H54 (cell line): ENCODE data around the gene ZNF672.
"Not testable (repeated sequence)": the region's sequence is repeated elsewhere in the genome, so short reads cannot be mapped to it uniquely, and the experiment has no call there.

Experiments
- DNase-seq: peaks from one replicate; pipeline ENCODE4 v3.0.0; 2011; ENCODE audit warnings: low spot score, mixed read lengths; ENCODE audit not compliant: insufficient read length
- FAIRE-seq: peaks from 3 replicates; lab custom pipeline; 2011; peaks lifted over from hg19 to GRCh38; lab: Jason Lieb, UNC
- POLR2A ChIP-seq: IDR thresholded peaks from 2 replicates; pipeline ENCODE4 v1.6.1; 2011; ENCODE audit warnings: low read depth, mild to moderate bottlenecking, low read length

ZNF672 gene

DNA sequence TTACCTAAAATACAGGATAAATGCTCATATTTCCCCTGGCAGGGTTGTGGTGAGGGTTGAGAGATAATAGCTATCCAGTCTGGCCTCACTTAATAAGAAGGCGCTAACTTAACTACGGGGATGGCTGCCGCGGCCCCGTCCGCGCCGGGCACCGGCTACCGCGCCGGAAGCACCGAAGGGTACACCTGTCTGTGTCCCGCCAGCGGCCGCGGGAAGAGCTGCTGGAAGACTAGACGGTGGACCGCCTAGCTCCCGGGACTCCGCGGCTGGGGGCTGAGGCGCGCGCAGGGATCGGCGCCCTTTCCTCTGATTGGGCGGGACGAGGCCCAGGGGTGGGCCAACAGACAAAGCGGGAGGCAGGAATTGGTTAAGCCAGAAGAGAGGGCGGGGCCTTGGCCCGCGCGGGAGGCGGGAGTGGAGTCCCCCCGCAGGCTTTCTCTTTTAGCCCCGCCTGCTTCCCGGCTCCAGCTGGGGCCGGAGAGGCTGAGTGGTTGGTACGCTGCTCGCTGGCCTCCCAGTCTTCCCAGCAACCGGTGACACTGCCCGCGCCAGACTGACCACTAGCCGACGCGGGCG lies at the start of gene ZNF672:
TSS of gene ZNF672 (plus strand) at position 444 of the 576 bp plus-strand sequence. CDS start 9,051 bp downstream, outside the sequence.
- FAIRE-seq (no peak), DNase-seq (peak; percentile 83)
- TF ChIP-seq POLR2A = peak; percentile 76

- FAIRE-seq (no peak), DNase-seq (no peak)
- TF ChIP-seq POLR2A = no peak
Observed at GRCh38 chr1:248788327-248788726, 49.7 kb upstream of the ZNF672 start.

- FAIRE-seq, DNase-seq: not testable (repeated sequence)
Observed at GRCh38 chr1:248789337-248789736, 48.7 kb upstream of the ZNF672 start.

GRCh38 chr1:248790456-248790855 lies 47.6 kb upstream of the ZNF672 start:
- FAIRE-seq (no peak), DNase-seq (no peak)
- no peak for TF ChIP-seq POLR2A

GRCh38 chr1:248791010-248791409 lies 47.0 kb upstream of the ZNF672 start:
- TF ChIP-seq POLR2A = no peak
- no peak for FAIRE-seq
- DNase-seq = no peak

DNA sequence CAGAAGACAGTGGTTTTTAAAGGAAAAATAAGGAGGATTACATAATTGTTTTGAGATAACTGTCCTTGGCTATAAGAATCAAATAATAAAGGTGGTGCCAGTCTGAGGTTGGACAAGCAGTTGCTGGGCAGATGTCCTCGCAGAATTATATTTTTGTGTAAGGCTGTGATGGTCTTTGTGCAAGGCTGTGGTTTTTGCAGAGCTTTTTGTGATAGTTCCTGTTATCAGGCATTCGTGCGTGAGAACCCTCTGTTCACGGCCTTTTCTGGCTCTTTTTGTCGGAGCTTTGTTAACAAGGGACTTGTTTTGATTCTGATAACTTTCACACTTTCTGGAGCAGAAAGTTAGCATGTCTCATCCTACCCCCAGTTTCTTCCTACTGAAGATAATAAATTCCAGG lies 45.7 kb upstream of the ZNF672 start:
- no peak for DNase-seq
- no peak for TF ChIP-seq POLR2A
- no peak for FAIRE-seq

GRCh38 chr1:248793592-248793991 lies 44.4 kb upstream of the ZNF672 start:
- no peak for FAIRE-seq
- DNase-seq = no peak
- TF ChIP-seq POLR2A = no peak

DNA sequence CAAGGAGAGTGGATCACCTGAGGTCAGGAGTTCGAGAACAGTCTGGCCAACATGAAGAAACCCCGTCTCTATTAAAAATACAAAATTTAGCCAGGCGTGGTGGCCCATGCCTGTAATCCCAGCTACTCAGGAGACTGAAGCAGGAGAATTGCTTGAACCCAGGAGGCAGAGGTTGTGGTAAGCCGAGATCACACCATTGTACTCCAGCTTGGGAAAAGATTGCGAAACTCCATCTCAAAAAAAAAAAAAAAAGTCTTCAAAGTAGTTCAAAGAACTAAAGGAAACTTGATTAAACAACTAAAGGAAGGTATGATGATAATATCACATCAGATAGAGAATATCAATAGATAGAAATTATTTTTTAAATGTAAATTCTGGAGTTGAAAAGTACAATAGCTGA lies 43.4 kb upstream of the ZNF672 start:
- not testable (repeated sequence) for DNase-seq, FAIRE-seq

DNA sequence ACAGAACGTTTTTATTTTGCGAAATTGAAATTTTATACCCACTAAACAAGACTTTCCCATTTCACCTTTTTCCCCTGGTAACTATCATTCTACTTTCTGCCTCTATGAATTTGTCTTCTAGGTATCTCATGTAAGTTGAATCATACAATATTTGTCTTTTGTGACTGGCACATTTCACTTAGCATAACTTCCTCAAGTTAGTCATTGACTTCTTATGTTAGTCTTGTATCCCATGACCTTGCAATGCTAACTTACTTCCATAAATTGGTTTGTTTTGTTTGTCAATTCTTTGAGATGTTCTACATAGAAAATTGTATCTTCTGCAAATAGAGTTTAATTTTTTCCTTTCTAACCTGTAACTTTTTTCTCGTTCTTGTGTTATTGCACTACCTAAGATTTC lies 39.2 kb upstream of the ZNF672 start:
- FAIRE-seq = no peak
- no peak for DNase-seq
- no peak for TF ChIP-seq POLR2A

DNA sequence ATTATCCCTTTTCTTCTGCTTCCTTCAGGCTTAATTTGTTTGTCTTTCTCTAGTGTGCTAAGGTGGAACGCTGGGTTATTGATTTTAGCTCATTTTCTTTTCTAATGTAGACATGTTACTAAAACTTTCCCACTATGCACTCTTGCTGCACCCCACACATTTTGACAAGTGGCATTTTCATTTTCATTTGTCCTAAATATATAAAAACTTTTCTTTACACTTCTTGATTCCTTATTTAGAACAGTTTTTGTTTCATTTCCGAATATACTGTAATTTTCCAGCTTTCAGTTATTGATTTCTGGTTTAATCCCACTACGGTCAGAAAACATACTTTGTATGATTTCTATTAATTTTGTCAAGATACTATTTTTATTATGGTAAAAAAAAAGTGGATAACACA lies 37.6 kb upstream of the ZNF672 start:
- FAIRE-seq (no peak), DNase-seq (no peak)
- no peak for TF ChIP-seq POLR2A

DNA sequence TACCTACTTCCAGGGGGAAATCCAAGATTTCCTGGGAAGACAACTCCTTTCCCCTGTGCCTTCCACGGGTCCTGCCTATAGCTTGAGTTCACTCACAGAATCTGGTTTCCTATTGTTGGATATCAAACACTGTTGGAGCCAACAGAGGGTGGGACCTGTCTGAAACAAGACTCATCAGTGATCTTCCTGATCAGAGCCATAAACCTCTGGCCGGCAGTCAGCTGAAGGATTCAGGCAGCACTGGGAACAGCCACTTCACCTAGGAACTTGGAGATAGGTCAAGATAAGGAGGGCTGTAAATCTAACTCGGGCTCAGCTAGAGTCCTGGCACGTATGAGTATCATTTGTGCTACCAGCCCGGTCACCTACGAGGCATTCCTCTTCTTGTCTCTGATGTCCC lies 35.6 kb upstream of the ZNF672 start:
- DNase-seq (no peak), FAIRE-seq (no peak)
- no peak for TF ChIP-seq POLR2A

- not testable (repeated sequence) for DNase-seq, FAIRE-seq
Observed at GRCh38 chr1:248803501-248803900, 34.5 kb upstream of the ZNF672 start.

DNA sequence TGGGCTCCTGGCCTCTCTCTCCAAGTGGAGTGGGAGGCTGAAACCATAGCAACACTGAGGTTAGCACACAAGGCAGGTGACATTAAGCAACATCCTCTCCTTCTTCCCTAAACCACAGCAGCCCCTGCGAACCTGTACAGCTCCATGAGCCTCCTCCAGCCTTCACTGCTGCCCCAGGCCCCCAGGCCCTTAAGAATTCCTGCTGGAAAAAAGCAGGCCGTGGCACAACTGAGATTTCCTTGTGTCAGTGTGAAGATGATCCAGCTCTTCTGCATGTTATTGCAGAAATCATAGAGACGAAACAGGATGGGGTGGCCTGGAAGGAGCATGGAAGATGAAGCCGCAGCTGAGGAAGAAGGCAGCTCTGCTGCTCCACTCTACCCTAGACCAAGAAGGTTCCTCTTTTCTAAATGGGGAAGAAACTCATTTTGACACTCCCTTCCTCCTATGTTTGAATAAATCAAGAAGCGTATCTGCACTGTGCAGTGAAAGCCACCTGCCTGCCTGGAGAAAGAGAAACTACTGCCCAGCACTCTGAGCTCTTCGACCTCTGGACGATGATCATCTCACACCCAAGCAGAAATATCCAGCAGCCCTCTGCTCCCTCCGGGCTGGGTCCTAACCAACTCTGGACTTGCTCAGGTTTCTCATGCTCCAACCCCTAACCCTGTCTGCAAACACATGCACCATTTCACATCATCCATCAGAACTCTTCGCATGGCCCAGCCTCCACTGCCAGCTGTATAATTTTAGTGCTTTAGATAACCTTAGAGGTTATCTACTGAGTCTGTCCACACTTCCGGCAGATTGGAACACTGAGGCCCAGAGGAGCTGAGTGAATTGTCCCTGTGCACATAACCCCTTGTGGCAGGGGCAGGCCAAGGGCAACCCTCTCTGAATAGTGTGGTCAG lies 33.0 kb upstream of the ZNF672 start:
- TF ChIP-seq POLR2A = no peak
- FAIRE-seq (no peak), DNase-seq (no peak)

GRCh38 chr1:248805876-248806275 lies 32.1 kb upstream of the ZNF672 start:
- no peak for TF ChIP-seq POLR2A
- DNase-seq = no peak
- no peak for FAIRE-seq

DNA sequence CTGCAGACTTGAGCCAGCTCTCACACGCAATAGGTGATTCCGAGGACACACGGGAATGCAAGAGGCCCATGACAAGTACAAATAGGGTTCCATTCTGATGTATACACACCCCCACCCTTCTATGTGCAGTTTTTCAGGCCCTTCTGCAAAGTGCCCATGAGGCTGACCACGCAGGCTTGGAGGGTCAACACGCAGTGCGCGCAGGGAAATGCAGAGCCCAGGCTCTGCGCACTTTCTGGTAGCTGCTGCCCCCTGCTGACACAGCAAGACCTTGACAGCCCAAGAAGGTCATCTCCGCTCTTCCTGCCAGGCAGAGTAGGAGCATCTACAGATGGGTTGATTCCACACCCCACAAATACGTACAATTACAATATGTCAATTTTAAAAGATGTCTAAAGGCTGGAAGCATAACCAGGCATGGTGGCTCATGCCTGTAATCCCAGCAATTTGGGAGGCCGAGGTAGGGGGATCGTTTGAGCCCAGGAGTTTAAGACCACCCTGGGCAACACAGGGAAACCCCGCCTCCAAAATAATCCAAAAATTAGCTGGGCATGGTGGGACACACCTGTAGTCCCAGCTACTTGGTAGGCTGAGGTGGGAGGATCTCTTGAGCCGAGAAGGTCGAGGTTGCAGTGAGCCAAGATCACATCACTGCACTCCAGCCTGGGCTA lies 30.8 kb upstream of the ZNF672 start:
- TF ChIP-seq POLR2A = no peak
- DNase-seq (no peak), FAIRE-seq (no peak)
